PC-9 (cell line): ENCODE measurements around the gene C4orf51. TPM values are rescaled to one million over a fixed set of nuclear protein-coding genes. Genes with fewer than 3 reads are reported as not detected.

Source experiments
- BruUV-seq: library from RNA; stranded (reverse); fragments of 400-500 nt; replicated peaks from 2 replicates; lab custom pipeline; 2021; lab: Mats Ljungman, UMichigan
- CTCF ChIA-PET: fragments of 300-600 bp; sonication (Branson Sonifier 250); formaldehyde crosslinking; loops from one replicate; lab custom pipeline; 2022; ENCODE audit warnings: antibody characterized with exemption; lab: Charles Lee
- POLR2A ChIA-PET: fragments of 300-600 bp; sonication (Branson Sonifier 250); formaldehyde crosslinking; loops from one replicate; lab custom pipeline; 2022; ENCODE audit warnings: antibody characterized with exemption; ENCODE audit not compliant: unreplicated experiment; lab: Charles Lee
- DNase-seq, 2 experiments: peaks; one replicate each; pipeline versions ENCODE4 v3.0.0 to v3.0.0-alpha.2; 2015 to 2022; ENCODE audit warnings: mixed read lengths in 1 of 2
- H2AFZ ChIP-seq: fragments of 200-600 bp; sonication (generic); 2 replicates; pipeline ENCODE4 v1.8.1; 2017; ENCODE audit warnings: antibody characterized with exemption
- H3F3A ChIP-seq: fragments of 200-600 bp; sonication (generic); 2 replicates; pipeline ENCODE4 v1.8.1; 2017; ENCODE audit warnings: antibody characterized with exemption, mild to moderate bottlenecking, low read depth; ENCODE audit not compliant: insufficient read depth
- H3K27ac ChIP-seq: fragments of 200-600 bp; sonication (generic); 2 replicates; pipeline ENCODE4 v1.6.1; 2016; ENCODE audit warnings: mixed run types
- H3K27me3 ChIP-seq: fragments of 200-600 bp; sonication (generic); 2 replicates; pipeline ENCODE4 v1.6.1; 2016; ENCODE audit warnings: low read depth, mixed run types; ENCODE audit not compliant: insufficient read depth
- H3K36me3 ChIP-seq: fragments of 200-600 bp; sonication (generic); 2 replicates; pipeline ENCODE4 v1.6.1; 2016; ENCODE audit warnings: low read depth, mixed run types
- H3K4me1 ChIP-seq: fragments of 200-600 bp; sonication (generic); replicated peaks from 2 replicates; pipeline ENCODE4 v1.6.1; 2016; ENCODE audit warnings: mixed run types; ENCODE audit not compliant: insufficient read depth
- H3K4me2 ChIP-seq: fragments of 200-600 bp; sonication (generic); 2 replicates; pipeline ENCODE4 v1.6.1; 2017; ENCODE audit warnings: mixed run types
- H3K4me3 ChIP-seq: fragments of 200-600 bp; sonication (generic); 2 replicates; pipeline ENCODE4 v1.6.1; 2016; ENCODE audit warnings: mixed run types
- H3K79me2 ChIP-seq: fragments of 200-600 bp; sonication (generic); 2 replicates; pipeline ENCODE4 v1.6.1; 2017; ENCODE audit warnings: low read depth, mixed run types
- H3K9me2 ChIP-seq: fragments of 200-600 bp; sonication (generic); 2 replicates; pipeline ENCODE4 v1.8.1; 2017; ENCODE audit warnings: mild to moderate bottlenecking; ENCODE audit not compliant: insufficient read depth
- H3K9me3 ChIP-seq: fragments of 200-600 bp; sonication (generic); 2 replicates; pipeline ENCODE4 v1.8.1; 2016; ENCODE audit warnings: low read depth; ENCODE audit not compliant: insufficient read depth
- H4K20me1 ChIP-seq: fragments of 200-600 bp; sonication (generic); 2 replicates; pipeline ENCODE4 v1.8.1; 2017; ENCODE audit not compliant: insufficient read depth
- CTCF ChIP-seq: fragments of 200-600 bp; sonication (generic); conservative IDR thresholded peaks from 2 replicates; pipeline ENCODE4 v1.6.1; 2017; ENCODE audit warnings: mixed run types, antibody characterized with exemption, mild to moderate bottlenecking, moderate library complexity
- EZH2 ChIP-seq: fragments of 200-600 bp; sonication (generic); IDR thresholded peaks from 2 replicates; pipeline ENCODE4 v1.8.0; 2017; ENCODE audit warnings: antibody characterized with exemption, low read depth
- intact Hi-C: fragments of 100-400 bp; cut with micrococcal nuclease; formaldehyde crosslinking; loops from one replicate; pipeline ENCODE4 v1.10.0; 2022; ENCODE audit not compliant: unreplicated experiment
- total RNA-seq: library from RNA; stranded (reverse); gene quantifications from 2 replicates; pipeline ENCODE4 v1.2.3, GENCODE V29; 2021

The C4orf51 gene
- total RNA-seq, 1 experiment from 2014 or later, result not detected

GRCh38 chr4:145740806-145741205 lies 60.9 kb downstream of the C4orf51 start:
- Histone ChIP-seq H3F3A (peaks cover 6% of the 10 kb centered on the region), H2AFZ (no peak overlapping the region), H3K4me2 (no peak overlapping the region), H3K27ac (no peak overlapping the region), H3K27me3 (no peaks in the 10 kb centered on the region), H3K36me3 (no peaks in the 10 kb centered on the region), H3K9me2 (no peaks in the 10 kb centered on the region), H3K4me3 (no peak overlapping the region), H3K9me3 (no peaks in the 10 kb centered on the region), H3K4me1 (peaks cover 13% of the 10 kb centered on the region), H3K79me2 (no peaks in the 10 kb centered on the region), H4K20me1 (no peaks in the 10 kb centered on the region)
- TF ChIP-seq EZH2 (no peak), CTCF (no peak)
- no TSS peak for BruUV-seq
- POLR2A ChIA-PET, result no interaction called here
- CTCF ChIA-PET, result no interaction called here
- DNase-seq, result no peak
- intact Hi-C loops, result no loop called here

GRCh38 chr4:145743641-145744040 lies 63.7 kb downstream of the C4orf51 start:
- POLR2A ChIA-PET, result no interaction called here
- CTCF ChIA-PET, result interaction anchor here (0.6 kb wide), 1 partner anchor 1173 kb away, joined by 3 read pairs; no protein-coding TSS in a partner anchor
- no peak overlapping the region for H3K4me2 ChIP-seq
- no peaks in the 10 kb centered on the region for H3K79me2 ChIP-seq
- no TSS peak for BruUV-seq
- intact Hi-C loops, result no loop called here
- no peaks in the 10 kb centered on the region for H3K9me3 ChIP-seq
- H3K4me1 ChIP-seq, result no peaks in the 10 kb centered on the region
- TF ChIP-seq EZH2, result no peak
- no peak for TF ChIP-seq CTCF
- no peaks in the 10 kb centered on the region for H3K27me3 ChIP-seq
- H2AFZ ChIP-seq, result no peak overlapping the region
- no peaks in the 10 kb centered on the region for H3F3A ChIP-seq
- no peaks in the 10 kb centered on the region for H3K9me2 ChIP-seq
- no peak for DNase-seq
- no peak overlapping the region for H3K4me3 ChIP-seq
- no peaks in the 10 kb centered on the region for H4K20me1 ChIP-seq
- no peak overlapping the region for H3K27ac ChIP-seq
- H3K36me3 ChIP-seq, result no peaks in the 10 kb centered on the region

GRCh38 chr4:145755802-145756201 lies 75.9 kb downstream of the C4orf51 start:
- H3K27me3 ChIP-seq, result no peaks in the 10 kb centered on the region
- H2AFZ ChIP-seq, result no peak overlapping the region
- CTCF ChIA-PET, result no interaction called here
- DNase-seq, result no peak
- POLR2A ChIA-PET, result no interaction called here
- no peaks in the 10 kb centered on the region; the same call in 1 of the 2 replicates for H3K9me2 ChIP-seq
- H3K27ac ChIP-seq, result no peak overlapping the region
- no peaks in the 10 kb centered on the region for H3K36me3 ChIP-seq
- H3F3A ChIP-seq, result no peaks in the 10 kb centered on the region
- H3K79me2 ChIP-seq, result no peaks in the 10 kb centered on the region
- no peaks in the 10 kb centered on the region for H3K4me1 ChIP-seq
- TF ChIP-seq CTCF (no peak), EZH2 (no peak)
- H3K4me2 ChIP-seq, result no peak overlapping the region
- no peak overlapping the region for H3K4me3 ChIP-seq
- no peaks in the 10 kb centered on the region for H3K9me3 ChIP-seq
- intact Hi-C loops, result no loop called here
- BruUV-seq, result no TSS peak
- H4K20me1 ChIP-seq, result no peaks in the 10 kb centered on the region
